Spinal cord (tissue), 10 donors: ENCODE results near the gene METTL15. TPM values are rescaled to one million over a fixed set of nuclear protein-coding genes. Genes with fewer than 3 reads are reported as not detected.

ENCODE experiments used
- DNase-seq, 6 donors: peaks; one replicate each; pipeline versions ENCODE4 v3.0.0 to v3.0.0-alpha.2; 2013 to 2015; ENCODE audit warnings: low spot score in 6 of 6, low read depth in 4 of 6
- H3K27ac ChIP-seq: one replicate; pipeline ENCODE4 v1.5.1; 2013; ENCODE audit warnings: low read depth, low read length, control low read depth
- H3K27me3 ChIP-seq: one replicate; pipeline ENCODE4 v1.6.1; 2013; ENCODE audit warnings: low read length; ENCODE audit not compliant: control insufficient read depth, insufficient read depth
- H3K36me3 ChIP-seq: one replicate; pipeline ENCODE4 v1.6.1; 2013; ENCODE audit warnings: low read length; ENCODE audit not compliant: control insufficient read depth, insufficient read depth
- H3K4me1 ChIP-seq: one replicate; pipeline ENCODE4 v1.6.1; 2013; ENCODE audit warnings: low read length; ENCODE audit not compliant: control insufficient read depth, insufficient read depth
- H3K4me3 ChIP-seq: one replicate; pipeline ENCODE4 v1.5.1; 2013; ENCODE audit warnings: low read depth, low read length, control low read depth
- H3K9me3 ChIP-seq: one replicate; pipeline ENCODE4 v1.6.1; 2013; ENCODE audit warnings: low read length; ENCODE audit not compliant: control insufficient read depth, insufficient read depth
- WGBS: methylation state at CpG from one replicate; pipeline ENCODE4 v1.1.5; 2013; ENCODE audit warnings: missing lambda C conversion rate; ENCODE audit not compliant: insufficient coverage; 5-methylcytosine and 5-hydroxymethylcytosine counted together
- polyA plus RNA-seq, 2 donors: library from polyadenylated mRNA; unstranded; fragments of 120-200 nt; gene quantifications; one replicate each; pipeline ENCODE4 v1.2.1, GENCODE V29; 2013; ENCODE audit not compliant: insufficient read length in 2 of 2
- total RNA-seq, 2 donors: library from RNA; depleted of rRNA in 1 of 2; stranded (reverse); fragments of 120-200 nt in 1 of 2; fragments of >200 nt in 1 of 2; gene quantifications; one replicate each; pipeline versions ENCODE4 v1.2.3 to v1.2.4, GENCODE V29; 2013 to 2014
- donor health status: healthy.

The METTL15 gene
- total and polyA plus RNA-seq, 4 donors, result 9.8 to 29.7 (median 13.7) TPM

- no peaks in the 10 kb centered on the region for H3K27me3 ChIP-seq
- H3K4me1 ChIP-seq, result peaks cover 8% of the 10 kb centered on the region
- no peaks in the 10 kb centered on the region for H3K36me3 ChIP-seq
- H3K9me3 ChIP-seq, result no peaks in the 10 kb centered on the region
- H3K4me3 ChIP-seq, result peak overlapping the region; percentile 93
- no peak for DNase-seq
- WGBS, result 0% methylated on average over 9 of the region's 11 CpGs
- H3K27ac ChIP-seq, result peak overlapping the region; percentile 96
These were observed 918 bp upstream of the METTL15 start for GRCh38 chr11:28107191-28107749.

DNA sequence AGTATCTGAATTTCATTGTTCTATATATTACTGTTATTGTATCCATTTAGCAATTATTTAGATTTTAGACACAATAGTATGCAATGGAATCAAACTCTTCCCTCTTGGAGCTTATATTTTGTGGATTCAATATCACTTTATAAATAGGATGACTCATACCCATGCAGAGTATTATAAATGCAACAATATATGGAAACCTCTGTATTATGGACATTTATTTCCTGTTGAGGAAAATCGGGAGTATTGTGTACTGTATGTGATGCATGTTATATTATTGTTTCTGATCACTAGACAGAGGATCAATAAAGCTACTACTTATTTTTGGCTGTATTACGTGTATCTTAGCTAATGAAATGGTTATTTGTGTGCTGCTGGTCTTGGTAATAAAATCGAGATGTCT lies 770 bp downstream of the METTL15 start:
- Histone ChIP-seq H3K9me3 (no peaks in the 10 kb centered on the region), H3K27ac (peak overlapping the region; percentile 96), H3K4me3 (peak overlapping the region; percentile 93), H3K4me1 (peaks cover 8% of the 10 kb centered on the region), H3K27me3 (no peaks in the 10 kb centered on the region), H3K36me3 (no peaks in the 10 kb centered on the region)
- no peak for DNase-seq
- WGBS, result no CpG with 5 or more reads among the region's 3 CpGs

GRCh38 chr11:28110108-28110820 lies 2.1 kb downstream of the METTL15 start:
- peak in 4 of 6 donors; percentile 38 to 83 (median 64) for DNase-seq
- no peaks in the 10 kb centered on the region for H3K27me3 ChIP-seq
- peaks cover 8% of the 10 kb centered on the region for H3K4me1 ChIP-seq
- WGBS, result under 1% methylated on average over 17 of the region's 31 CpGs
- peaks cover 3% of the 10 kb centered on the region for H3K36me3 ChIP-seq
- peak overlapping the region; percentile 95 for H3K4me3 ChIP-seq
- no peaks in the 10 kb centered on the region for H3K9me3 ChIP-seq
- H3K27ac ChIP-seq, result peak overlapping the region; percentile 94

- peaks cover 8% of the 10 kb centered on the region for H3K4me1 ChIP-seq
- H3K27me3 ChIP-seq, result no peaks in the 10 kb centered on the region
- peak overlapping the region; percentile 94 for H3K27ac ChIP-seq
- H3K4me3 ChIP-seq, result peak overlapping the region; percentile 95
- DNase-seq, result no peak
- H3K36me3 ChIP-seq, result peaks cover 3% of the 10 kb centered on the region
- H3K9me3 ChIP-seq, result no peaks in the 10 kb centered on the region
These were observed 2.6 kb downstream of the METTL15 start for GRCh38 chr11:28110821-28111200.

- H3K9me3 ChIP-seq, result no peaks in the 10 kb centered on the region
- no peak overlapping the region for H3K27ac ChIP-seq
- no peak overlapping the region for H3K4me3 ChIP-seq
- H3K4me1 ChIP-seq, result no peaks in the 10 kb centered on the region
- WGBS, result 100% methylated on average over 2 of the region's 4 CpGs
- H3K27me3 ChIP-seq, result no peaks in the 10 kb centered on the region
- H3K36me3 ChIP-seq, result peaks cover 3% of the 10 kb centered on the region
- DNase-seq, result no peak
These were observed 5.9 kb downstream of the METTL15 start for GRCh38 chr11:28114116-28114515.

GRCh38 chr11:28114731-28115130 lies 6.5 kb downstream of the METTL15 start:
- 100% methylated on average over 1 of the region's 1 CpG for WGBS
- DNase-seq, result no peak
- H3K27ac ChIP-seq, result no peak overlapping the region

DNA sequence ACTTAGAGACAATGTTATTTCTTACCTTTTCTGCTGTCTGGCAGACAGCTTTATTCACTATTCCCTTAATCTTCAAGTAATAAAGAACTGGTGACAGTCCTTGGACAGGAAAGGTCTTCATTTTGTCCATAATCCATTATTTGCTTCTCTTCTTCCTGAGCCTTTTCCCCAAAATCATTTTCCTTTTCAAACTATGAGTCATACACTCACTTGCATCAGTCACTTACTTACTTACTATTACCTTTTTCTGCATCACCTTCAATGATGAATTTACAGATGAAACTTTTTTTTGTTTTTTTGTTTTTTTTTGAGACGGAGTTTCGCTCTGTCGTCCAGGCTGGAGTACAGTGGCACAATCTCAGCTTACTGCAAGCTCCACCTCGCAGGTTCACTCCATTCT lies 9.5 kb downstream of the METTL15 start:
- H3K27ac ChIP-seq, result no peak overlapping the region
- no peaks in the 10 kb centered on the region for H3K4me1 ChIP-seq
- H3K36me3 ChIP-seq, result peaks cover 3% of the 10 kb centered on the region
- H3K9me3 ChIP-seq, result no peaks in the 10 kb centered on the region
- no peak overlapping the region for H3K4me3 ChIP-seq
- no CpG with 5 or more reads among the region's 4 CpGs for WGBS
- DNase-seq, result no peak
- H3K27me3 ChIP-seq, result no peaks in the 10 kb centered on the region

More at GRCh38 chr11:28114731-28115130, 6.5 kb downstream of the METTL15 start:
- Histone ChIP-seq H3K4me3 (no peak overlapping the region), H3K27me3 (no peaks in the 10 kb centered on the region), H3K4me1 (no peaks in the 10 kb centered on the region), H3K9me3 (no peaks in the 10 kb centered on the region), H3K36me3 (peaks cover 3% of the 10 kb centered on the region)

- Histone ChIP-seq H3K9me3 (no peaks in the 10 kb centered on the region), H3K27me3 (no peaks in the 10 kb centered on the region)
- WGBS, result no CpG with 5 or more reads among the region's 3 CpGs
These were observed 15.0 kb downstream of the METTL15 start for GRCh38 chr11:28123151-28123581.

DNA sequence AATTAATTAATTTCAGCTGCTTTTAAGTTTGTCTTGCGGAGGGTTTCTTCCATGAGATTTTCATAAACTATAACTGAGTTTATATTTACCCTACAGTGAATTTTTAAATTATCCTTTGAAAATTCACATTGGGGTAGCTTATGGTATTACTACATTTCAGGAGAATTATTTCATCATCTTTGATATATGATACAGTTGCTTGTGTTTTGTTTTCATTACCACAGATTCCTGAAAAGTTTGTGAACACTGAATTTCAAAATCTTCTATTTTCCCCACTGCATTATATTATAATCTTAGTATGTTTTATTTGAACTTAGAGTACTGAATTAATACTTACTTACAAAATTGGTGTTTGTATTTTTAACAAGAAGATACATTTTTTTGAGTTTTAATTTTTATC lies 24.4 kb downstream of the METTL15 start:
- Histone ChIP-seq H3K4me3 (no peak overlapping the region), H3K27me3 (no peaks in the 10 kb centered on the region), H3K4me1 (no peaks in the 10 kb centered on the region), H3K36me3 (no peaks in the 10 kb centered on the region), H3K27ac (no peak overlapping the region), H3K9me3 (peaks cover 4% of the 10 kb centered on the region)
- no peak for DNase-seq
- no CpG with 5 or more reads among the region's 1 CpG for WGBS

More at GRCh38 chr11:28123151-28123581, 15.0 kb downstream of the METTL15 start:
- DNase-seq, result no peak
- Histone ChIP-seq H3K4me3 (no peak overlapping the region), H3K36me3 (no peaks in the 10 kb centered on the region), H3K27ac (no peak overlapping the region), H3K4me1 (no peaks in the 10 kb centered on the region)

GRCh38 chr11:28133146-28133545 lies 25.0 kb downstream of the METTL15 start:
- H3K36me3 ChIP-seq, result no peaks in the 10 kb centered on the region
- WGBS, result 94% methylated on average over 2 of the region's 3 CpGs
- H3K4me3 ChIP-seq, result no peak overlapping the region
- H3K9me3 ChIP-seq, result peaks cover 4% of the 10 kb centered on the region
- DNase-seq, result no peak
- H3K4me1 ChIP-seq, result no peaks in the 10 kb centered on the region
- no peak overlapping the region for H3K27ac ChIP-seq
- no peaks in the 10 kb centered on the region for H3K27me3 ChIP-seq
